Endodermal cell (in vitro differentiated cells): ENCODE data around the gene NUCB1. TPM values are rescaled to one million over a fixed set of nuclear protein-coding genes. Genes with fewer than 3 reads are reported as not detected.

Experiments used
- DNase-seq: peaks from one replicate; pipeline ENCODE4 v3.0.0-alpha.2; 2017
- H3K27ac ChIP-seq: 2 replicates; pipeline ENCODE4 v1.5.1; 2013; ENCODE audit warnings: mild to moderate bottlenecking, low read depth, low read length, moderate library complexity
- H3K27me3 ChIP-seq: 2 replicates; pipeline ENCODE4 v1.6.1; 2013; ENCODE audit warnings: mild to moderate bottlenecking, low read length, moderate library complexity; ENCODE audit not compliant: insufficient read depth, control insufficient read depth, poor library complexity, severe bottlenecking
- H3K36me3 ChIP-seq: 2 replicates; pipeline ENCODE4 v1.7.0; 2013; ENCODE audit warnings: mild to moderate bottlenecking, low read length, moderate library complexity; ENCODE audit not compliant: control insufficient read depth, insufficient read depth
- H3K4me1 ChIP-seq: one replicate; pipeline ENCODE4 v1.7.0; 2013; ENCODE audit warnings: low read length; ENCODE audit not compliant: control insufficient read depth, insufficient read depth
- H3K4me3 ChIP-seq: 2 replicates; pipeline ENCODE4 v1.5.1; 2013; ENCODE audit warnings: mild to moderate bottlenecking, low read length, moderate library complexity
- H3K9ac ChIP-seq: 2 replicates; pipeline ENCODE4 v1.6.1; 2013; ENCODE audit warnings: mild to moderate bottlenecking, low read length, moderate library complexity; ENCODE audit not compliant: poor library complexity, severe bottlenecking; ENCODE audit errors: extremely low read depth
- H3K9me3 ChIP-seq: 2 replicates; pipeline ENCODE4 v1.6.1; 2013; ENCODE audit warnings: mild to moderate bottlenecking, low read length, moderate library complexity; ENCODE audit not compliant: control insufficient read depth
- H3K27ac Mint-ChIP-seq: 2 replicates; pipeline ENCODE4 v1.8.0; 2020; ENCODE audit warnings: mixed read lengths
- H3K27me3 Mint-ChIP-seq: 2 replicates; pipeline ENCODE4 v1.8.0; 2021; ENCODE audit warnings: mild to moderate bottlenecking, mixed read lengths; ENCODE audit not compliant: insufficient read depth
- H3K36me3 Mint-ChIP-seq: 2 replicates; pipeline ENCODE4 v1.8.0; 2020; ENCODE audit warnings: low read depth, mixed read lengths
- H3K4me1 Mint-ChIP-seq: 2 replicates; pipeline ENCODE4 v1.8.0; 2020; ENCODE audit warnings: mixed read lengths
- H3K4me3 Mint-ChIP-seq: 2 replicates; pipeline ENCODE4 v1.8.0; 2020; ENCODE audit warnings: mild to moderate bottlenecking, moderate library complexity, mixed read lengths
- H3K9me3 Mint-ChIP-seq: 2 replicates; pipeline ENCODE4 v1.8.0; 2020; ENCODE audit warnings: mild to moderate bottlenecking, mixed read lengths
- CTCF ChIP-seq: fragments of 200-600 bp; sonication (generic); conservative IDR thresholded peaks from 2 replicates; pipeline ENCODE4 v1.5.0; 2021; ENCODE audit warnings: antibody characterized with exemption, mild to moderate bottlenecking
- WGBS, 2 experiments: methylation state at CpG; one replicate each; pipeline versions ENCODE4 v1.1.5 to v1.1.7; 2013; ENCODE audit warnings: missing lambda C conversion rate in 2 of 2, mixed read lengths in 1 of 2; ENCODE audit not compliant: insufficient coverage in 1 of 2, insufficient read length in 1 of 2; 5-methylcytosine and 5-hydroxymethylcytosine counted together
- long read RNA-seq, 4 experiments: library from polyadenylated mRNA in 2 of 4; library from RNA in 1 of 4; library from capped mRNA in 1 of 4; stranded (forward) in 3 of 4; unstranded in 1 of 4; transcript quantifications; one replicate each; pipeline ENCODE4 v2.0.0, GENCODE V29; 2020 to 2021; ENCODE audit warnings: inconsistent platforms in 1 of 4
- polyA plus RNA-seq, 2 experiments: library from polyadenylated mRNA; stranded (reverse); fragments of 50-300 nt; gene quantifications; one replicate each; pipeline ENCODE4 v1.2.3, GENCODE V29; 2013
- total RNA-seq, 2 donors: library from RNA; stranded (reverse); fragmentation: NEBNext Ultra II Directional in 1 of 2; extraction: Animal tissue kit (Norgen Biotek cat#: 25700) in 1 of 2; gene quantifications; 2 replicates in 1 of 2; 3 replicates in 1 of 2; pipeline ENCODE4 v1.2.1, GENCODE V29; 2021

Gene NUCB1
- total RNA-seq = 100 to 1,000 TPM; 177 to 222 TPM
- polyA plus RNA-seq (2013, experiment 1 of 2) = 154 TPM
- polyA plus RNA-seq (2013, experiment 2 of 2) = 139 TPM
- long read RNA-seq, experiment 1, transcript NUCB1-201 (13 exons, 2,668 nt) = minor isoform, 5 of 85 reads
- long read RNA-seq, experiment 1, transcript NUCB1-212 (4 exons, 1,515 nt) = major isoform, 7 of 85 reads
- long read RNA-seq, experiment 1, partial matches to known transcripts = 65 of 85 reads
- long read RNA-seq, experiment 1, other reads (novel, unspliced or antisense) = 8 of 85 reads
- long read RNA-seq, experiment 2, transcript NUCB1-201 (13 exons, 2,668 nt) = major isoform, 304 of 435 reads
- long read RNA-seq, experiment 2, partial matches to known transcripts = 109 of 435 reads
- long read RNA-seq, experiment 2, other reads (novel, unspliced or antisense) = 22 of 435 reads
- long read RNA-seq, experiment 3, transcript NUCB1-201 (13 exons, 2,668 nt) = major isoform, 848 of 1,053 reads
- long read RNA-seq, experiment 3, partial matches to known transcripts = 164 of 1,053 reads
- long read RNA-seq, experiment 3, other reads (novel, unspliced or antisense) = 40 of 1,053 reads
- long read RNA-seq, experiment 4, transcript NUCB1-201 (13 exons, 2,668 nt) = major isoform, 111 of 240 reads
- long read RNA-seq, experiment 4, transcript NUCB1-212 (4 exons, 1,515 nt) = minor isoform, 9 of 240 reads
- long read RNA-seq, experiment 4, partial matches to known transcripts = 113 of 240 reads
- long read RNA-seq, experiment 4, other reads (novel, unspliced or antisense) = 7 of 240 reads

- Mint-ChIP-seq H3K36me3 (peaks cover 20% of the 10 kb centered on the region), H3K9me3 (no peaks in the 10 kb centered on the region), H3K4me3 (peak within 1 kb of the TSS; percentile 93), H3K4me1 (peaks cover 6% of the 10 kb centered on the region), H3K27me3 (peaks cover 6% of the 10 kb centered on the region), H3K27ac (peak within 1 kb of the TSS; percentile 97)
- peak within 1 kb of the TSS; percentile 86 for H3K4me3 ChIP-seq
- peak; percentile 100 for DNase-seq
- TF ChIP-seq CTCF = peak; percentile 31
- H3K9ac ChIP-seq = peak within 1 kb of the TSS; percentile 54
- no peaks in the 10 kb centered on the region for H3K4me1 ChIP-seq
- peak within 1 kb of the TSS; percentile 85 for H3K27ac ChIP-seq
- H3K36me3 ChIP-seq = peaks cover 20% of the 10 kb centered on the region
- H3K9me3 ChIP-seq = no peaks in the 10 kb centered on the region
- 6 to 8% methylated on average over 17 to 34 of the region's 34 CpGs for WGBS, 2 experiments
- no peaks in the 10 kb centered on the region for H3K27me3 ChIP-seq
These were observed at the start of gene NUCB1 for GRCh38 chr19:48899781-48900476. Gene NUCB1, plus strand, starts transcription at chr19:48900312. Its CDS starts 485 bp downstream, at chr19:48900797.

DNA sequence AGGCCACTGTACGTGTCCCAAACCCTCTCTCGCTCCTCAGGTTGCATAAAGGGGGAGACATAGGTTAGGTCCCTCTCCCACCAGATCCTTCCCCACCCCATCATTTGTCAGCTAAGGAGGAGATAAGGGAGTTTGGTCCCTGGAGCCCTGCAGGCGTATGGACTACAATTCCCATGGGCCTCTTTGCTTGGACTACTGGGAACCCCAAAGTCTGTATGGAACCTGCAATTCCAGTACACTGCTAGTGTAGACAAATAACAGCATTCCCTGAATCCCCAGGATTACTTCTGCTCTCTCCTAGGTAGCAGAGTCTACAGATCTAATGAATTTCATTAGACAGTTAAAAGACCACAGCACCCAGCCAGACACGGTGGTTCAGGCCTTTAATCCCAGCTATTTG lies 47.8 kb upstream of the NUCB1 start:
- Histone ChIP-seq H3K9me3 (no peaks in the 10 kb centered on the region), H3K9ac (no peak overlapping the region), H3K27ac (no peak overlapping the region), H3K4me1 (peaks cover 3% of the 10 kb centered on the region), H3K36me3 (no peaks in the 10 kb centered on the region), H3K27me3 (no peaks in the 10 kb centered on the region), H3K4me3 (no peak overlapping the region)
- Mint-ChIP-seq H3K4me1 (peaks cover 5% of the 10 kb centered on the region), H3K36me3 (peaks cover 3% of the 10 kb centered on the region), H3K9me3 (no peaks in the 10 kb centered on the region), H3K27me3 (no peaks in the 10 kb centered on the region), H3K4me3 (no peak overlapping the region), H3K27ac (no peak overlapping the region)
- no peak for DNase-seq
- WGBS, 2 experiments = 92 to 100% methylated on average over 2 to 4 of the region's 4 CpGs
- no peak for TF ChIP-seq CTCF

DNA sequence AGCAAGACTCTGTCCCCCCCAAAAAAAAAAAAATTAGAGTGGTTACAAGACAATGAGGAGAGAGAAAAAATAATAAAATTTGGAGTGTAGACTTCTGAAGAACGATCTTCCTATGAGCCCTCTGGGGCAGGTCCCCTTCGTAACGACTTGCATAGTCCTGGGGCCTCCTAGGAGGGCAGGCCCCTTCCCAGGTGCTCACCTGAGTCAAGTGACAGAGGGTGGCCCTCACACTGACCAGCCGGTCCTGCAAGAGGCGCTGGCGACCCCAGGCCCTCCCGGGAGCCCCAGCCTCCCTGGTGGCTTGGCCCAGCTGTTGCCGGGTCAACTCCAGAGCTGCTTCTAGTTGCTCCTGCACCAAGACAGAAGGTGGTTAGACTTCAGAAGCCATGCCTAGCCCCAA lies 46.6 kb upstream of the NUCB1 start:
- Mint-ChIP-seq H3K4me3 (no peak overlapping the region), H3K27ac (no peak overlapping the region), H3K4me1 (peaks cover 5% of the 10 kb centered on the region), H3K36me3 (no peaks in the 10 kb centered on the region), H3K9me3 (no peaks in the 10 kb centered on the region), H3K27me3 (no peaks in the 10 kb centered on the region)
- Histone ChIP-seq H3K4me1 (peaks cover 7% of the 10 kb centered on the region), H3K4me3 (no peak overlapping the region), H3K27me3 (no peaks in the 10 kb centered on the region), H3K9ac (no peak overlapping the region), H3K36me3 (no peaks in the 10 kb centered on the region), H3K27ac (no peak overlapping the region), H3K9me3 (no peaks in the 10 kb centered on the region)
- DNase-seq = no peak
- whole genome bisulfite sequencing, 2 experiments = 91 to 97% methylated on average over 7 to 8 of the region's 8 CpGs
- TF ChIP-seq CTCF = no peak
